T-helper 22 cell (primary cell): ENCODE results near the gene LYPD1.

Experiments used
- DNase-seq: peaks from one replicate; pipeline ENCODE4 v3.0.0-alpha.2; 2020; ENCODE audit warnings: low read depth

The LYPD1 gene

GRCh38 chr2:132595186-132595585 lies 74.8 kb downstream of the LYPD1 start:
- no peak for DNase-seq
